HG02852 (cell line): ENCODE measurements around the gene SARS2.
"Not testable (repeated sequence)": the region's sequence is repeated elsewhere in the genome, so short reads cannot be mapped to it uniquely, and the experiment has no call there.

ENCODE experiments used
- ATAC-seq: cut with Tn5 transposase; IDR thresholded peaks from one replicate; pipeline ENCODE4 v1.9.1; 2021; ENCODE audit warnings: mild to moderate bottlenecking, moderate library complexity; ENCODE audit not compliant: unreplicated experiment

The SARS2 gene

GRCh38 chr19:38946229-38947010, 15.9 kb upstream of the SARS2 start:
- ATAC-seq: no peak

- no peak for ATAC-seq
Observed at GRCh38 chr19:38945562-38946228, 15.1 kb upstream of the SARS2 start.

- ATAC-seq: no peak
Observed at GRCh38 chr19:38944981-38945506, 14.5 kb upstream of the SARS2 start.

GRCh38 chr19:38942471-38943181, 12.1 kb upstream of the SARS2 start:
- no peak for ATAC-seq

GRCh38 chr19:38941979-38942378, 11.4 kb upstream of the SARS2 start:
- ATAC-seq: no peak

GRCh38 chr19:38941466-38941865, 10.9 kb upstream of the SARS2 start:
- ATAC-seq: not testable (repeated sequence)

- ATAC-seq: no peak
Observed at GRCh38 chr19:38939957-38940356, 9.4 kb upstream of the SARS2 start.

GRCh38 chr19:38933544-38933943, 3.0 kb upstream of the SARS2 start:
- ATAC-seq: no peak

- ATAC-seq: no peak
Observed at GRCh38 chr19:38932425-38933179, 2.0 kb upstream of the SARS2 start.

- no peak for ATAC-seq
Observed at GRCh38 chr19:38931521-38931793, 894 bp upstream of the SARS2 start.

GRCh38 chr19:38930776-38931520, 385 bp upstream of the SARS2 start, which contains the start of gene MRPS12:
Gene MRPS12, plus strand, starts transcription at chr19:38930944. Its CDS starts 351 bp downstream, at chr19:38931295.
- ATAC-seq: peak; percentile 92

- ATAC-seq: no peak
Observed at GRCh38 chr19:38928391-38929001, 2.1 kb downstream of the SARS2 start.

GRCh38 chr19:38924388-38924787, 6.2 kb downstream of the SARS2 start:
- no peak for ATAC-seq

GRCh38 chr19:38922482-38922881, 8.1 kb downstream of the SARS2 start:
- ATAC-seq: no peak

- no peak for ATAC-seq
Observed at GRCh38 chr19:38921420-38922274, 8.9 kb downstream of the SARS2 start.

GRCh38 chr19:38920602-38921419, 9.8 kb downstream of the SARS2 start:
- no peak for ATAC-seq

- ATAC-seq: no peak
Observed at GRCh38 chr19:38919837-38920601, 10.5 kb downstream of the SARS2 start.
